Ectodermal cell (in vitro differentiated cells): ENCODE data around the gene MEX3A.
"Not testable (repeated sequence)": the region's sequence is repeated elsewhere in the genome, so short reads cannot be mapped to it uniquely, and the experiment has no call there.

Source experiments
- H3K27ac ChIP-seq: 2 replicates; pipeline ENCODE4 v1.7.0; 2013; ENCODE audit warnings: mild to moderate bottlenecking, low read depth, low read length; ENCODE audit not compliant: insufficient read depth, poor library complexity, severe bottlenecking
- H3K27me3 ChIP-seq: 2 replicates; pipeline ENCODE4 v1.7.0; 2013; ENCODE audit warnings: mild to moderate bottlenecking, low read length; ENCODE audit not compliant: insufficient read depth, control insufficient read depth, poor library complexity, severe bottlenecking
- H3K36me3 ChIP-seq: one replicate; pipeline ENCODE4 v1.7.0; 2013; ENCODE audit warnings: low read length; ENCODE audit not compliant: control insufficient read depth, insufficient read depth
- H3K4me1 ChIP-seq: one replicate; pipeline ENCODE4 v1.7.0; 2013; ENCODE audit warnings: low read length; ENCODE audit not compliant: control insufficient read depth, insufficient read depth
- H3K4me3 ChIP-seq: 2 replicates; pipeline ENCODE4 v1.7.0; 2013; ENCODE audit warnings: low read depth, low read length, control low read depth; ENCODE audit not compliant: insufficient read depth
- H3K9me3 ChIP-seq: 2 replicates; pipeline ENCODE4 v1.7.0; 2013; ENCODE audit warnings: mild to moderate bottlenecking, low read length, moderate library complexity; ENCODE audit not compliant: control insufficient read depth
- WGBS, 2 experiments: methylation state at CpG; one replicate each; pipeline ENCODE4 v1.1.7; 2013; ENCODE audit warnings: missing lambda C conversion rate in 2 of 2; 5-methylcytosine and 5-hydroxymethylcytosine counted together

MEX3A gene

GRCh38 chr1:156117414-156118176, 35.3 kb upstream of the MEX3A start:
- Histone ChIP-seq H3K27ac (no peak overlapping the region), H3K4me3 (no peak overlapping the region), H3K27me3 (peaks cover 12% of the 10 kb centered on the region), H3K4me1 (peaks cover 35% of the 10 kb centered on the region), H3K9me3 (no peaks in the 10 kb centered on the region), H3K36me3 (no peaks in the 10 kb centered on the region)
- WGBS, 2 experiments: 89 to 93% methylated on average over 13 of the region's 13 CpGs

GRCh38 chr1:156116731-156117130, 34.5 kb upstream of the MEX3A start:
- H3K36me3 ChIP-seq, H3K4me3 ChIP-seq, H3K9me3 ChIP-seq, H3K27ac ChIP-seq: not testable (repeated sequence)
- peaks cover 12% of the 10 kb centered on the region for H3K27me3 ChIP-seq
- peaks cover 30% of the 10 kb centered on the region for H3K4me1 ChIP-seq
- 90 to 95% methylated on average over 5 of the region's 5 CpGs for WGBS, 2 experiments

- peak overlapping the region; percentile 48 for H3K4me3 ChIP-seq
- 21 to 23% methylated on average over 19 of the region's 19 CpGs for WGBS, 2 experiments
- H3K9me3 ChIP-seq: no peaks in the 10 kb centered on the region
- H3K27ac ChIP-seq: no peak overlapping the region
- no peaks in the 10 kb centered on the region for H3K36me3 ChIP-seq
- H3K27me3 ChIP-seq: peaks cover 12% of the 10 kb centered on the region
- peaks cover 30% of the 10 kb centered on the region for H3K4me1 ChIP-seq
These were observed 33.5 kb upstream of the MEX3A start for GRCh38 chr1:156115514-156116374.

GRCh38 chr1:156114919-156115513, 32.8 kb upstream of the MEX3A start:
- peaks cover 12% of the 10 kb centered on the region for H3K27me3 ChIP-seq
- 2% methylated on average over 49 of the region's 49 CpGs for WGBS, 2 experiments
- H3K9me3 ChIP-seq: no peaks in the 10 kb centered on the region
- H3K4me1 ChIP-seq: peaks cover 30% of the 10 kb centered on the region
- H3K4me3 ChIP-seq: peak overlapping the region; percentile 48
- H3K27ac ChIP-seq: no peak overlapping the region
- H3K36me3 ChIP-seq: no peaks in the 10 kb centered on the region

- no peaks in the 10 kb centered on the region for H3K9me3 ChIP-seq
- H3K4me1 ChIP-seq: peaks cover 30% of the 10 kb centered on the region
- no peak within 1 kb of the TSS for H3K27ac ChIP-seq
- H3K27me3 ChIP-seq: peaks cover 12% of the 10 kb centered on the region
- H3K36me3 ChIP-seq: no peaks in the 10 kb centered on the region
- 1 to 2% methylated on average over 36 to 37 of the region's 37 CpGs for WGBS, 2 experiments
- peak within 1 kb of the TSS; percentile 48 for H3K4me3 ChIP-seq
These were observed 32.0 kb upstream of the MEX3A start, which contains the start of gene LMNA for GRCh38 chr1:156114101-156114918. LMNA (plus strand) TSS chr1:156114711; CDS start chr1:156114919, 208 bp downstream.

GRCh38 chr1:156113282-156113950, 31.2 kb upstream of the MEX3A start:
- Histone ChIP-seq H3K27me3 (peaks cover 12% of the 10 kb centered on the region), H3K4me1 (peaks cover 30% of the 10 kb centered on the region), H3K27ac (no peak overlapping the region), H3K4me3 (no peak overlapping the region), H3K9me3 (no peaks in the 10 kb centered on the region), H3K36me3 (no peaks in the 10 kb centered on the region)
- WGBS, 2 experiments: 57 to 65% methylated on average over 4 of the region's 4 CpGs

GRCh38 chr1:156112276-156113137, 30.2 kb upstream of the MEX3A start:
- Histone ChIP-seq H3K4me3 (no peak overlapping the region), H3K9me3 (no peaks in the 10 kb centered on the region), H3K27ac (no peak overlapping the region), H3K27me3 (peaks cover 12% of the 10 kb centered on the region), H3K36me3 (no peaks in the 10 kb centered on the region), H3K4me1 (peaks cover 30% of the 10 kb centered on the region)
- WGBS, 2 experiments: 84% methylated on average over 10 of the region's 10 CpGs

GRCh38 chr1:156111355-156111962, 29.2 kb upstream of the MEX3A start:
- no peaks in the 10 kb centered on the region for H3K36me3 ChIP-seq
- H3K9me3 ChIP-seq: no peaks in the 10 kb centered on the region
- H3K27ac ChIP-seq: no peak overlapping the region
- H3K27me3 ChIP-seq: peaks cover 12% of the 10 kb centered on the region
- H3K4me3 ChIP-seq: no peak overlapping the region
- peaks cover 40% of the 10 kb centered on the region for H3K4me1 ChIP-seq
- 94 to 97% methylated on average over 4 of the region's 4 CpGs for WGBS, 2 experiments
